ENCODE measurements around the gene CRISP1. TPM values are rescaled to one million over a fixed set of nuclear protein-coding genes. Genes with fewer than 3 reads are reported as not detected.

The CRISP1 gene
- total and polyA plus RNA-seq, 2 of the 13 experiments (the other 11 are each of a cell fraction or from before 2014, with no cell fraction given), result not detected

- H3K9me3 ChIP-seq (ENCODE audit: low read length), result no peaks in the 10 kb centered on the region
- H3K27ac ChIP-seq (ENCODE audit: extremely low read length, insufficient read depth, low read length), result no peak overlapping the region
- no peak for FAIRE-seq
- no peak for ATAC-seq
- H3K4me1 ChIP-seq (ENCODE audit: insufficient read depth, low read length), result no peaks in the 10 kb centered on the region
- no TSS peak for BruUV-seq (replicated peaks)
- intact Hi-C loops (cut with micrococcal nuclease; ENCODE audit: unreplicated experiment), result no loop called here
- H3K4me3 ChIP-seq (replicated peaks in 1 of 3; ENCODE audit: insufficient read depth in 1 of 3, low read depth in 2 of 3, low read length in 3 of 3), result no peak overlapping the region
- no peak for DNase-seq (ENCODE audit: low spot score)
- no peaks in the 10 kb centered on the region for H4K20me1 ChIP-seq (ENCODE audit: insufficient read depth, low read length)
- no peak overlapping the region for H3K9ac ChIP-seq (ENCODE audit: insufficient read depth, low read depth, low read length)
- POLR2A ChIA-PET, result no interaction called here
- no peak overlapping the region for H3K4me2 ChIP-seq (ENCODE audit: low read depth, low read length)
- TF ChIP-seq HOXA9 (CRISPR knock-in tag; IDR thresholded peaks at IDR 0.05; ENCODE audit: borderline replicate concordance) (no peak), ATF3 (CRISPR knock-in tag; IDR thresholded peaks at IDR 0.05) (no peak), SRSF9 (IDR thresholded peaks at IDR 0.05; ENCODE audit: borderline replicate concordance, insufficient read depth, low read depth, low read length, poor library complexity, severe bottlenecking) (no peak), CENPT (CRISPR knock-in tag; IDR thresholded peaks at IDR 0.05; ENCODE audit: low read depth) (no peak), ZNF839 (CRISPR knock-in tag; IDR thresholded peaks at IDR 0.05; ENCODE audit: borderline replicate concordance) (no peak), BCL3 (CRISPR knock-in tag; IDR thresholded peaks at IDR 0.05) (no peak)
- H3K79me2 ChIP-seq (ENCODE audit: insufficient read depth, low read length), result no peaks in the 10 kb centered on the region
- H2AFZ ChIP-seq (ENCODE audit: low read length), result no peak overlapping the region
- H3K36me3 ChIP-seq (replicated peaks in 1 of 2; ENCODE audit: control insufficient read depth in 1 of 2, insufficient read depth in 2 of 2, low read length in 2 of 2), result no peaks in the 10 kb centered on the region
- CTCF ChIA-PET (ENCODE audit: low intra/inter-chr PET ratio, low total read pairs), result no interaction called here
- 2% methylated on average over 2 of the region's 2 CpGs for WGBS (ENCODE audit: low lambda C conversion rate)
- in situ Hi-C loops (cut with HindIII; ENCODE audit: extremely low pct_ligation_motif_present, low pct_unique_long_range_greater_than_20kb), result no loop called here
- no peaks in the 10 kb centered on the region for H3K27me3 ChIP-seq (ENCODE audit: control insufficient read depth in 1 of 2, insufficient read depth in 2 of 2, low read length in 2 of 2)
Measured at GRCh38 chr6:49902856-49903255, 36.5 kb upstream of the CRISP1 start.

GRCh38 chr6:49898904-49899566 is 32.7 kb upstream of the CRISP1 start:
- ChIA-PET POLR2A (no interaction called here), CTCF (ENCODE audit: low intra/inter-chr PET ratio, low total read pairs) (no interaction called here)
- in situ Hi-C loops (cut with HindIII; ENCODE audit: extremely low pct_ligation_motif_present, low pct_unique_long_range_greater_than_20kb), result no loop called here
- no TSS peak for BruUV-seq (replicated peaks)
- no peaks in the 10 kb centered on the region for H3K4me1 ChIP-seq (ENCODE audit: insufficient read depth, low read length)
- no peak overlapping the region for H3K27ac ChIP-seq (ENCODE audit: extremely low read length, insufficient read depth, low read length)
- no peak overlapping the region for H3K4me3 ChIP-seq (replicated peaks in 1 of 3; ENCODE audit: insufficient read depth in 1 of 3, low read depth in 2 of 3, low read length in 3 of 3)
- intact Hi-C loops (cut with micrococcal nuclease; ENCODE audit: unreplicated experiment), result no loop called here
- H4K20me1 ChIP-seq (ENCODE audit: insufficient read depth, low read length), result no peaks in the 10 kb centered on the region
- no peaks in the 10 kb centered on the region; a peak in 1 of 5 replicates for H3K27me3 ChIP-seq (ENCODE audit: control insufficient read depth in 1 of 2, insufficient read depth in 2 of 2, low read length in 2 of 2)
- no peak overlapping the region for H3K9ac ChIP-seq (ENCODE audit: insufficient read depth, low read depth, low read length)
- DNase-seq (ENCODE audit: low spot score) (no peak), FAIRE-seq (no peak), ATAC-seq (no peak)
- no peak for TF ChIP-seq SP4 (CRISPR knock-in tag; IDR thresholded peaks at IDR 0.05)
- no peak for TF ChIP-seq ZNF670 (CRISPR knock-in tag; IDR thresholded peaks at IDR 0.05; ENCODE audit: borderline replicate concordance)
- no peak for TF ChIP-seq CTCF (CRISPR knock-in tag; IDR thresholded peaks at IDR 0.05)
- TF ChIP-seq CEBPB (IDR thresholded peaks at IDR 0.05; ENCODE audit: borderline replicate concordance, low read depth, low read length), result 0 out of 2 replicates have a peak, but pooled peaks have one; percentile 10
- TF ChIP-seq IKZF4 (CRISPR knock-in tag; IDR thresholded peaks at IDR 0.05; ENCODE audit: borderline replicate concordance, low read depth, not compliant biosample characterization), result no peak
- no peak overlapping the region for H2AFZ ChIP-seq (ENCODE audit: low read length)
- no peaks in the 10 kb centered on the region for H3K9me3 ChIP-seq (ENCODE audit: low read length)
- no peaks in the 10 kb centered on the region for H3K79me2 ChIP-seq (ENCODE audit: insufficient read depth, low read length)
- H3K36me3 ChIP-seq (replicated peaks in 1 of 2; ENCODE audit: control insufficient read depth in 1 of 2, insufficient read depth in 2 of 2, low read length in 2 of 2), result no peaks in the 10 kb centered on the region
- H3K4me2 ChIP-seq (ENCODE audit: low read depth, low read length), result no peak overlapping the region

All from HepG2 (cell line).